MM.1S (cell line): ENCODE measurements around the gene ANTKMT.

ENCODE experiments used
- CTCF ChIP-seq: fragments of 300-600 bp; sonication (generic); IDR thresholded peaks from 2 replicates; pipeline ENCODE4 v1.5.1; 2016; ENCODE audit warnings: antibody characterized with exemption, low read length, mixed read lengths
- EZH2 ChIP-seq: fragments of 300-600 bp; sonication (generic); optimal IDR thresholded peaks from 2 replicates; pipeline ENCODE3; 2017; ENCODE audit warnings: low read depth, mild to moderate bottlenecking, antibody characterized with exemption, low read length, mixed read lengths
- EZH2phosphoT487 ChIP-seq: fragments of 300-600 bp; sonication (generic); IDR thresholded peaks from 2 replicates; pipeline ENCODE4 v1.6.1; 2018; ENCODE audit warnings: antibody characterized with exemption, low read length

- TF ChIP-seq CTCF = no peak
- no peak for TF ChIP-seq EZH2
- TF ChIP-seq EZH2phosphoT487 = no peak
Observed at GRCh38 chr16:750485-750884, 29.5 kb downstream of the ANTKMT start.
